Caco-2 (cell line): ENCODE results near the gene PRR16. TPM values are rescaled to one million over a fixed set of nuclear protein-coding genes. Genes with fewer than 3 reads are reported as not detected.

Experiments
- BruUV-seq: library from RNA; stranded (reverse); fragments of 400-500 nt; replicated peaks from 2 replicates; lab custom pipeline; 2021; lab: Mats Ljungman, UMichigan
- CTCF ChIA-PET: fragments of 300-600 bp; sonication (Branson Sonifier 250); formaldehyde crosslinking; loops from one replicate; lab custom pipeline; 2022; ENCODE audit warnings: antibody characterized with exemption; lab: Charles Lee
- POLR2A ChIA-PET: fragments of 300-600 bp; sonication (Branson Sonifier 250); formaldehyde crosslinking; loops from one replicate; lab custom pipeline; 2022; ENCODE audit warnings: antibody characterized with exemption; lab: Charles Lee
- DNase-seq, 2 experiments: peaks; one replicate each; pipeline versions ENCODE4 v3.0.0 to v3.0.0-alpha.2; 2020 to 2022
- H3K27me3 ChIP-seq: replicated peaks from 2 replicates; pipeline ENCODE4 v1.6.0; 2011; ENCODE audit warnings: low read length; ENCODE audit not compliant: control insufficient read depth, insufficient read depth
- H3K36me3 ChIP-seq: 2 replicates; pipeline ENCODE4 v1.5.1; 2011; ENCODE audit warnings: low read length; ENCODE audit not compliant: control insufficient read depth, insufficient read depth
- H3K4me1 ChIP-seq: fragments of 250-450 bp; sonication (Bioruptor Pico); 2 replicates; pipeline ENCODE4 v1.5.1; 2020; ENCODE audit warnings: mild to moderate bottlenecking
- H3K4me3 ChIP-seq: 2 replicates; pipeline ENCODE4 v1.5.1; 2011; ENCODE audit warnings: low read depth, mild to moderate bottlenecking, control low read depth, low read length
- H3K9me3 ChIP-seq: fragments of 250-450 bp; sonication (Bioruptor Pico); 2 replicates; pipeline ENCODE4 v1.5.1; 2020; ENCODE audit warnings: mild to moderate bottlenecking, moderate library complexity
- H3K27ac Mint-ChIP-seq: one replicate; pipeline ENCODE4 v1.8.0; 2022; ENCODE audit warnings: mixed read lengths; ENCODE audit not compliant: unreplicated experiment
- H3K27me3 Mint-ChIP-seq: one replicate; pipeline ENCODE4 v1.8.0; 2022; ENCODE audit warnings: mixed read lengths; ENCODE audit not compliant: insufficient read depth, unreplicated experiment
- H3K36me3 Mint-ChIP-seq: one replicate; pipeline ENCODE4 v1.8.0; 2022; ENCODE audit warnings: mild to moderate bottlenecking, mixed read lengths; ENCODE audit not compliant: insufficient read depth, unreplicated experiment
- H3K4me1 Mint-ChIP-seq: one replicate; pipeline ENCODE4 v1.8.0; 2022; ENCODE audit warnings: low read depth, mixed read lengths; ENCODE audit not compliant: unreplicated experiment
- H3K4me3 Mint-ChIP-seq: one replicate; pipeline ENCODE4 v1.8.0; 2022; ENCODE audit warnings: mild to moderate bottlenecking, moderate library complexity, mixed read lengths; ENCODE audit not compliant: unreplicated experiment
- H3K9me3 Mint-ChIP-seq: one replicate; pipeline ENCODE4 v1.8.0; 2022; ENCODE audit warnings: mixed read lengths; ENCODE audit not compliant: unreplicated experiment
- intact Hi-C: fragments of 100-400 bp; cut with micrococcal nuclease; formaldehyde crosslinking; loops from one replicate; pipeline ENCODE4 v1.10.0; 2022; ENCODE audit not compliant: unreplicated experiment
- total RNA-seq: library from RNA; stranded (reverse); gene quantifications from 2 replicates; pipeline ENCODE4 v1.2.3, GENCODE V29; 2022
- TF ChIP-seq, protein P1 (sequence below), 2 experiments: fragments of 200-600 bp in 1 of 2; IDR thresholded peaks; 1 replicate in 1 of 2; 2 replicates in 1 of 2; pipeline versions ENCODE4 v1.5.1 to v1.8.0; 2011 to 2022; ENCODE audit warnings: antibody characterized with exemption in 1 of 2, control low read depth in 1 of 2, inconsistent platforms in 1 of 2, low read depth in 1 of 2, low read length in 1 of 2, mild to moderate bottlenecking in 1 of 2, moderate library complexity in 1 of 2; ENCODE audit not compliant: insufficient read depth in 1 of 2, severe bottlenecking in 1 of 2, unreplicated experiment in 1 of 2

Gene PRR16
- total RNA-seq, 1 experiment from 2014 or later = not detected

DNA sequence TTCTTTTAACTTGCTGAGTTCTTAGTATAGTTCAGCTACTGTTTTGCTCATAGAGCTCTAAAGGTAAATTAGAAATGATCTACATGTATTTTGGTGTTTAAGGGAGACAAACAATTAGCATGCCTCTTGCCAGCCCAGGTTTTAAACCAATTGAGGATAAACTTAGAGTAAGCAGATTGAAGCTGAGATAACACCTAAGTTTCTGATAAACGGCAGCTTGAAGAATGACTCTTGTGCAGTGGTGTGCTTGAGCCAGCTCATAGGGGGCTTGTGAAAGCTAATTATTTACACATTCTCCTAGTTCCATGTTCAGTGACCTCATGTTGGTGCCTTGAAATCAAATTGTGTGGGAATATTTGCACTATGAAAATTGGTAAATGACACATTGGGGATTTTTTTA is 193.0 kb downstream of the PRR16 start:
- POLR2A ChIA-PET = no interaction called here
- H3K4me3 ChIP-seq = no peak overlapping the region

GRCh38 chr5:120677481-120677880 is 213.4 kb downstream of the PRR16 start:
- intact Hi-C loops = no loop called here
- Mint-ChIP-seq H3K4me1 (no peaks in the 10 kb centered on the region), H3K4me3 (no peak overlapping the region), H3K36me3 (no peaks in the 10 kb centered on the region), H3K9me3 (no peaks in the 10 kb centered on the region), H3K27me3 (no peaks in the 10 kb centered on the region), H3K27ac (no peak overlapping the region)
- Histone ChIP-seq H3K4me3 (no peak overlapping the region), H3K27me3 (no peaks in the 10 kb centered on the region), H3K36me3 (no peaks in the 10 kb centered on the region), H3K9me3 (no peaks in the 10 kb centered on the region), H3K4me1 (no peaks in the 10 kb centered on the region)
- no peak for DNase-seq
- ChIA-PET CTCF (no interaction called here), POLR2A (no interaction called here)
- no TSS peak for BruUV-seq
- TF ChIP-seq, protein P1, sequence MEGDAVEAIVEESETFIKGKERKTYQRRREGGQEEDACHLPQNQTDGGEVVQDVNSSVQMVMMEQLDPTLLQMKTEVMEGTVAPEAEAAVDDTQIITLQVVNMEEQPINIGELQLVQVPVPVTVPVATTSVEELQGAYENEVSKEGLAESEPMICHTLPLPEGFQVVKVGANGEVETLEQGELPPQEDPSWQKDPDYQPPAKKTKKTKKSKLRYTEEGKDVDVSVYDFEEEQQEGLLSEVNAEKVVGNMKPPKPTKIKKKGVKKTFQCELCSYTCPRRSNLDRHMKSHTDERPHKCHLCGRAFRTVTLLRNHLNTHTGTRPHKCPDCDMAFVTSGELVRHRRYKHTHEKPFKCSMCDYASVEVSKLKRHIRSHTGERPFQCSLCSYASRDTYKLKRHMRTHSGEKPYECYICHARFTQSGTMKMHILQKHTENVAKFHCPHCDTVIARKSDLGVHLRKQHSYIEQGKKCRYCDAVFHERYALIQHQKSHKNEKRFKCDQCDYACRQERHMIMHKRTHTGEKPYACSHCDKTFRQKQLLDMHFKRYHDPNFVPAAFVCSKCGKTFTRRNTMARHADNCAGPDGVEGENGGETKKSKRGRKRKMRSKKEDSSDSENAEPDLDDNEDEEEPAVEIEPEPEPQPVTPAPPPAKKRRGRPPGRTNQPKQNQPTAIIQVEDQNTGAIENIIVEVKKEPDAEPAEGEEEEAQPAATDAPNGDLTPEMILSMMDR (IDR thresholded peaks at IDR 0.05; ENCODE audit: insufficient read depth in 1 of 2, low read depth in 1 of 2, low read length in 1 of 2, severe bottlenecking in 1 of 2, unreplicated experiment in 1 of 2) = no peak

More for the DNA sequence above, 193.0 kb downstream of the PRR16 start:
- Mint-ChIP-seq H3K4me1 (no peaks in the 10 kb centered on the region), H3K36me3 (no peaks in the 10 kb centered on the region), H3K4me3 (no peak overlapping the region), H3K27me3 (peaks cover 2% of the 10 kb centered on the region), H3K27ac (no peak overlapping the region), H3K9me3 (no peaks in the 10 kb centered on the region)
- Histone ChIP-seq H3K9me3 (no peaks in the 10 kb centered on the region), H3K27me3 (no peaks in the 10 kb centered on the region), H3K36me3 (no peaks in the 10 kb centered on the region), H3K4me1 (no peaks in the 10 kb centered on the region)
- CTCF ChIA-PET = no interaction called here
- no peak for DNase-seq
- BruUV-seq = no TSS peak
- intact Hi-C loops = loop anchor here (2.0 to 5.0 kb wide), 3 partner anchors 78 to 1445 kb away; no protein-coding TSS in a partner anchor
- TF ChIP-seq, protein P1 (IDR thresholded peaks at IDR 0.05; ENCODE audit: insufficient read depth in 1 of 2, low read depth in 1 of 2, low read length in 1 of 2, severe bottlenecking in 1 of 2, unreplicated experiment in 1 of 2) = no peak

DNA sequence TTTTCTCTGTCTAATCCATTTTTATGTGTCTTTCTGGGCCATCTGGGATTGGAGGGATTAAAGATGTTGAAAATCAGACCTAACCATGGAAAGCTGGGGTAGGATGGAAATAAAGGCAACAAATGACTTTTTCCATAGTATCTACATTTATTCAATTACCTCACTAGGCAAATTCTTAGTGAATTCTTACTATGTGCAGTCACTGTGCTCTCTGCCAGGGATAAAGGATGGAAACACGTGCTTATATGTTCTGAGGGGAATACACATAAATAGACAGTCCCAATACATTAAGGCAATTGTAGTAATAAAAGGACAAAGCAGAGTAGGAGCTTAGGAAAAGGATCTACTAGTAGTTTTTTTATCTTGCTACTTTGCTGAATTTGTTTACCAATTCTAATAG is 214.2 kb downstream of the PRR16 start:
- no peaks in the 10 kb centered on the region for H3K9me3 Mint-ChIP-seq
- H3K27ac Mint-ChIP-seq = no peak overlapping the region
- BruUV-seq = no TSS peak
- H3K36me3 ChIP-seq = no peaks in the 10 kb centered on the region
- H3K4me3 ChIP-seq = no peak overlapping the region
- no peak for DNase-seq
- TF ChIP-seq, protein P1 (IDR thresholded peaks at IDR 0.05; ENCODE audit: insufficient read depth in 1 of 2, low read depth in 1 of 2, low read length in 1 of 2, severe bottlenecking in 1 of 2, unreplicated experiment in 1 of 2) = no peak
- CTCF ChIA-PET = no interaction called here
- intact Hi-C loops = no loop called here
- no peaks in the 10 kb centered on the region for H3K4me1 ChIP-seq
- no peaks in the 10 kb centered on the region for H3K4me1 Mint-ChIP-seq
- POLR2A ChIA-PET = no interaction called here
- no peaks in the 10 kb centered on the region for H3K36me3 Mint-ChIP-seq
- H3K4me3 Mint-ChIP-seq = no peak overlapping the region
- H3K27me3 Mint-ChIP-seq = no peaks in the 10 kb centered on the region
- H3K9me3 ChIP-seq = no peaks in the 10 kb centered on the region
- no peaks in the 10 kb centered on the region for H3K27me3 ChIP-seq
